OCI-LY3 (cell line): Measurements from ENCODE around the gene MTERF2.

Source experiments
- H2AFZ ChIP-seq: fragments of 200-600, 300-600 bp; shearing (Covaris generic); 2 replicates; pipeline ENCODE4 v1.6.0; 2014; ENCODE audit warnings: antibody characterized with exemption, low read depth, low read length
- H3K27ac ChIP-seq: fragments of 200-600, 300-600 bp; sonication (generic); 2 replicates; pipeline ENCODE4 v1.5.1; 2014; ENCODE audit warnings: mild to moderate bottlenecking, low read length, moderate library complexity, mixed read lengths
- H3K27me3 ChIP-seq: fragments of 200-600, 300-600 bp; sonication (generic); 2 replicates; pipeline ENCODE4 v1.6.1; 2014; ENCODE audit warnings: low read depth, low read length, mixed read lengths
- H3K36me3 ChIP-seq: fragments of 200-600, 300-600 bp; sonication (generic); replicated peaks from 2 replicates; pipeline ENCODE3; 2014; ENCODE audit warnings: low read depth, low read length, mixed read lengths
- H3K4me1 ChIP-seq: fragments of 300-600, 200-600 bp; sonication (generic); 2 replicates; pipeline ENCODE4 v1.6.1; 2014; ENCODE audit warnings: low read length, mixed read lengths
- H3K4me2 ChIP-seq: fragments of 200-600, 300-600 bp; sonication (generic); 2 replicates; pipeline ENCODE4 v1.6.1; 2014; ENCODE audit warnings: low read length, mixed read lengths
- H3K4me3 ChIP-seq: fragments of 300-600, 200-600 bp; sonication (generic); 2 replicates; pipeline ENCODE4 v1.5.1; 2014; ENCODE audit warnings: antibody characterized with exemption, mild to moderate bottlenecking, low read length, moderate library complexity
- H3K79me2 ChIP-seq: fragments of 300-600, 200-600 bp; shearing (Covaris generic); 2 replicates; pipeline ENCODE4 v1.6.1; 2014; ENCODE audit warnings: mild to moderate bottlenecking, low read length, mixed read lengths
- H3K9ac ChIP-seq: fragments of 300-600, 200-600 bp; shearing (Covaris generic); 2 replicates; pipeline ENCODE4 v1.6.0; 2014; ENCODE audit warnings: mild to moderate bottlenecking, low read length, moderate library complexity
- H3K9me3 ChIP-seq: fragments of 200-600, 300-600 bp; shearing (Covaris generic); 2 replicates; pipeline ENCODE4 v1.6.1; 2014; ENCODE audit warnings: low read length, mixed read lengths; ENCODE audit not compliant: insufficient read depth
- H4K20me1 ChIP-seq: fragments of 200-600, 300-600 bp; sonication (generic); 2 replicates; pipeline ENCODE4 v1.6.1; 2016; ENCODE audit warnings: low read length, mixed read lengths; ENCODE audit not compliant: insufficient read depth
- CTCF ChIP-seq: fragments of 200-600, 300-600 bp; sonication (generic); IDR thresholded peaks from 2 replicates; pipeline ENCODE4 v1.5.1; 2014; ENCODE audit warnings: antibody characterized with exemption, low read length, low read depth
- EZH2phosphoT487 ChIP-seq: fragments of 200-600 bp; shearing (Covaris generic); IDR thresholded peaks from 2 replicates; pipeline ENCODE4 v1.6.1; 2018; ENCODE audit warnings: antibody characterized with exemption, mixed run types, low read depth

Gene MTERF2

DNA sequence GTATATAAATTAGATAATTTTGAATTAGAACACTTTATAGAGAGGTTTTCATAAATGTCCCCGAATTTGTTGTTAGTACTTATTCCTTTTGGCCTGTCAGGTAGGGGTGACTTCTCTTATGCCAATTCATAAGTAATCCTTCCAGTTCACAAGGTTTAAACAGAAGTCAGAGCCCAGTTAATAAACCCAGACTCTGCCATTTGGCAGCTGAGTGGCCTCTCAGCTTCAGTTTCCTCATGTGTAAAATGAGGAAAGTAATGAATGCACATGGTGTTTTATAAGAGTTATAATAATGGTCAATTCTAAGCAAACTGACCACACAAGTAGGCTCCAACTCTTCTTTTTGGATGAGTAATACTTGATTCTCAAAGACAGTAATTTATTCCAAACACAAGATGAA is 10.3 kb downstream of the MTERF2 start:
- Histone ChIP-seq H3K4me3 (no peak overlapping the region), H3K9ac (no peak overlapping the region), H3K79me2 (no peaks in the 10 kb centered on the region), H2AFZ (no peak overlapping the region), H3K36me3 (peaks cover 6% of the 10 kb centered on the region), H3K4me1 (peaks cover 10% of the 10 kb centered on the region), H3K27ac (no peak overlapping the region), H4K20me1 (peaks cover 6% of the 10 kb centered on the region; the same call in 1 of the 2 replicates), H3K4me2 (no peak overlapping the region), H3K27me3 (no peaks in the 10 kb centered on the region), H3K9me3 (no peaks in the 10 kb centered on the region)
- TF ChIP-seq EZH2phosphoT487 (no peak), CTCF (no peak)

DNA sequence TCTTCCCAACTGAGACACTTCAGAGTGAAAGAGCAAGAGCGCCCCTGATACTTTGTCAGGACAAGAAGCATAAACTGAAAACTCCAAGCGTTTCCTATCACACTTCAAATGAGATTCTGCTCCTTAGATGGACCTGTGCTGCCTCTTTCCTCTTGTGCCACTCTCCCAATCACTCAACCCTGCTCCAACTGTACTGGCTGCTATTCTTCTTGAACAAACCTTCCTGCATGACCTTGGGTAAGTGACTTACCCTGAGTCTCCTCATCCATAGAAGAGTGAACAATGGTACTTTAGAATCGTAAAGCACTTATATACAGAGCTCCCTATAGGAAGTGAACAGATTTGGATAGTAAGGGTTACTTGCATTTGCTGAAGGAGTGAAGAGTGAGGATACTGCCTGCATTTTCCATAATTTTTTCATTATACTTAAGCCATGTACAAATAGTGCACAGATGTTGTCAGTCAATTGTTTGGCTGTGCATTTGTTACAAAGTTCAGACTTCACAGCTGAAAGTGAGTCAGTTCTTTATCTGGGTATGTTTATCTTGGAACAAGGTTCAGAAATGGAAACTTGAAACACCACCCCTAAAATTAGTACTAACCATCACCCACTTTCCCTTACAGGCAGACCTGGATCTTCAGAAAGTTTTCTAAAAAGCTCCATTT is 10.8 kb downstream of the MTERF2 start:
- TF ChIP-seq EZH2phosphoT487, result no peak
- no peak for TF ChIP-seq CTCF
- Histone ChIP-seq H3K9me3 (no peaks in the 10 kb centered on the region), H3K4me1 (peaks cover 10% of the 10 kb centered on the region)

GRCh38 chr12:106975098-106975497 is 11.8 kb downstream of the MTERF2 start:
- Histone ChIP-seq H3K36me3 (peaks cover 17% of the 10 kb centered on the region), H3K9me3 (no peaks in the 10 kb centered on the region), H2AFZ (no peak overlapping the region), H4K20me1 (peaks cover 12% of the 10 kb centered on the region; the same call in 1 of the 2 replicates), H3K79me2 (no peaks in the 10 kb centered on the region), H3K4me1 (peaks cover 10% of the 10 kb centered on the region), H3K27me3 (no peaks in the 10 kb centered on the region), H3K4me3 (no peak overlapping the region), H3K9ac (no peak overlapping the region), H3K4me2 (no peak overlapping the region), H3K27ac (no peak overlapping the region)
- TF ChIP-seq EZH2phosphoT487 (no peak), CTCF (no peak)

More for the DNA sequence above, 10.8 kb downstream of the MTERF2 start:
- Histone ChIP-seq H3K27me3 (no peaks in the 10 kb centered on the region), H3K9ac (no peak overlapping the region), H3K4me3 (no peak overlapping the region), H3K36me3 (peaks cover 11% of the 10 kb centered on the region), H3K79me2 (no peaks in the 10 kb centered on the region), H3K4me2 (no peak overlapping the region), H4K20me1 (peaks cover 6% of the 10 kb centered on the region; the same call in 1 of the 2 replicates), H2AFZ (no peak overlapping the region), H3K27ac (no peak overlapping the region)

DNA sequence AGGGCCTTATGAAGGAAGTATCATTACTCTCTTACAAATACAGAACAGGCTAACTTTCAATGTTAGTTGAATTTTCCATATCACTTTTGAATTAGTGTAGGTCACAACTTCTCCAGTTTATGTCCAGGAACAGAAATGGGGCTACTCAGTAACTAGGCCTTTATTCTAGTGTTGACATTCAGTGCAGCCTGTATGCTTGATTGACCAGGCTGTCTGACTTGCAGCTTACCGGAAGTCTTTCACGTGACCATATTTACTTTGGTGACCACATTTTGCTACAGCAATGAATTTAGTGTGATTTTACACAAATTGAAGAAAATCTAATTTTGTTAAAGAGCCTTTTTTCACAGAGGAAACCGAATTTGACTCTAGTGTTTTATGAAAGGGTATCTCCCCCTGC is 12.4 kb downstream of the MTERF2 start:
- no peaks in the 10 kb centered on the region for H3K9me3 ChIP-seq
- TF ChIP-seq CTCF (no peak), EZH2phosphoT487 (no peak)
- H3K4me2 ChIP-seq, result peak overlapping the region; percentile 4; the same call in 1 of the 2 replicates
- H3K9ac ChIP-seq, result no peak overlapping the region
- H3K79me2 ChIP-seq, result no peaks in the 10 kb centered on the region
- H2AFZ ChIP-seq, result no peak overlapping the region
- H3K4me3 ChIP-seq, result no peak overlapping the region
- peaks cover 12% of the 10 kb centered on the region; the same call in 1 of the 2 replicates for H4K20me1 ChIP-seq
- H3K27me3 ChIP-seq, result no peaks in the 10 kb centered on the region
- peaks cover 10% of the 10 kb centered on the region for H3K4me1 ChIP-seq
- H3K27ac ChIP-seq, result no peak overlapping the region
- peaks cover 17% of the 10 kb centered on the region for H3K36me3 ChIP-seq
